Stimulated activated CD8-positive, alpha-beta memory T cell treated with anti-CD3 and anti-CD28 coated beads, Interleukin-7, amount 100 ng/mL, for 4 hours (primary cell): ENCODE results near the gene MEGF9.

Experiments
- DNase-seq, 2 donors: peaks; one replicate each; pipeline ENCODE4 v3.0.0-alpha.2; 2020; ENCODE audit warnings: low read depth in 2 of 2

MEGF9 gene

DNA sequence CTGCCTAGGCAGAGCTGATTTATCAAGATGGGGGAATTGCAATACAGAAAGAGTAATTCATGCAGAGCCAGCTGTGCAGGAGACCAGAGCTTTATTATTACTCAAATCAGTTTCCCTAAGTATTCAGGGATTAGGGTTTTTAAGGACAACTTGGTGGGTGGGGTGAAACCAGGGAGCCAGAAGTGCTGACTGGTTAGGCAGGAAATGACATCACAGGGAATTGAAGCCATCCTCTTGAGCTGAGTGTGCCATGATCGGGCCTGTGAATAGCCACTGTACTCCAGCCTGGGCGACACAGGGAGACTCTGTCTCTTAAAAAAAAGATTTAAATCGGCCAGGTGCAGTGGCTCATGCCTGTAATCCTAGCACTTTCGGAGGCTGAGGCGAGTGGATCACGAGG, 89.0 kb downstream of the MEGF9 start:
- DNase-seq = no peak

DNA sequence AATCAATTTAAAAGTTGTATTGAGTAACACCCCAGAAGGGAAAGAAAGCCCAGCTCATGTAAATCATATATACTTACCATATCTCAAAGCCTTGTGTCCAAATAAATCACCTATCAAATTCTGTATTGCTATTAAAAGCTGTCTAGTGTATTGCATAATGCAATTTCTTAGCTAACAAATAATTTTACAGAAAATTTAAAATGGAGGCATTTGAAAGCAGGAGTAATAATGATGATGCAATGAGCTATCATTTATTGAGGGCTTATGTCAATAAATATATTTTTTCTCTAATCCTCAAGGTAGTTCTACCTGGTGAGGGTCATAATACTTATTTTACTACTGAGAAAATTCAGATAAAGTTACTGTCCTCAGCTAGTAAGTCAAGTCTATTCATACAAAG, 91.5 kb downstream of the MEGF9 start:
- no peak for DNase-seq

DNA sequence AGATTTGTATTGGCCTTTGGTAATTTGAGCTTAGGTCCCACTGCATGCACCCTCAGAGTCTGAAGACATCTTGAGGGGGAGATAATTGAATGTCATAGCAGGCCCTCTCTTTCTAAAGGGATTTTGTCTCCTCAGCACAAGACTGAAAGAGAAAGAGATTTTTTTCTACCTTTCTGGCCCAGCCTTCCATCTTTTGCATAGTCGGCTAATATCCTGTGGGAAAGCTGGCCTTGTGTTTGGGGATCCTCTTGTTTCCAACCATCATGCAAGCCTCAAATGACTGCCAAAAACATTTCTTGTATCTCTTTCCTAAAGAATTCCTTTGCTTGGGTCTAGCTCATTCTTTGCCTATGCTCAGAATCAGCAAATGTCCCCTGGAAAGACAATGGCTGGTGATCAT, 92.3 kb downstream of the MEGF9 start:
- DNase-seq = no peak

DNA sequence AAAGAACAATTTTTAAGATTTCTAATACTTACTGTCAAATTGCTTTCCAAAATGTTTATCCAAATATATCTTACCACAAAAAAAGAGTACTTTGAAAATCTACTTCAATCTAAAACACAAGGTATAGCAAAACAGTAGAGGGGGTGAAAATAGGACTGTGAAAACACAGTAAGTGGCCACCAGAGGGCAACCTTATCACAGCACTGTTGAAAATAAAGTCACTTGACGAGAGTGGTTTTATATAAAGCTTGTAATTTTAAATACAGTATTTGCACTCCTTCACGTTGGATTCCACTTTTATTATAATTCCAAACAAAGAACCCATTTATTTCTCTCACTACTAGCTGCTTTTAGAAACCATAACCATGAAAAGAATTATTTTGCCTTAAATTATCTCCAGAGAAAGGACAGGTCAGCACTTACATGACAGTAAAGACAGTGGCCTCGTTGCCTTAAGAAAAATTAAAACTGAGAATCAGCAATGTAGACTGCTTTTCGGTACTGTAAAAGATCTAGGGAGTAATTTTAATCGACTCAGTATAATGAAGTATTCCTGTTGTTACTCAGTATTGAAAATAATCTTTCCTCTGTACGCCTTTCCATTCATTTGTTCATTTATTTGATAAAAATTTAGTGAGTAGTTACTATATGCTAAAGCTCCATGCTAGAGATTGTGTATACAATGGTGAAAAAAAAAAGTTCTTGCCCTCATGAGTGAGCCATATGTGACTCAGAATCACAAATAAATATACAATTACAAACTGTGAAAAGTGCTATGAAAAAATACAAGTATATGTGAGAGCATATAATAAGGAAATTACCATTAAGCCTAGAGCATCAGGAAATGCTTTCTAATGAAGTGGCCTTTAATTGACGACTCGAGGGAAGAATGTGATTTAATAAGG, 94.3 kb downstream of the MEGF9 start:
- peak; percentile 21 to 54 for DNase-seq

DNA sequence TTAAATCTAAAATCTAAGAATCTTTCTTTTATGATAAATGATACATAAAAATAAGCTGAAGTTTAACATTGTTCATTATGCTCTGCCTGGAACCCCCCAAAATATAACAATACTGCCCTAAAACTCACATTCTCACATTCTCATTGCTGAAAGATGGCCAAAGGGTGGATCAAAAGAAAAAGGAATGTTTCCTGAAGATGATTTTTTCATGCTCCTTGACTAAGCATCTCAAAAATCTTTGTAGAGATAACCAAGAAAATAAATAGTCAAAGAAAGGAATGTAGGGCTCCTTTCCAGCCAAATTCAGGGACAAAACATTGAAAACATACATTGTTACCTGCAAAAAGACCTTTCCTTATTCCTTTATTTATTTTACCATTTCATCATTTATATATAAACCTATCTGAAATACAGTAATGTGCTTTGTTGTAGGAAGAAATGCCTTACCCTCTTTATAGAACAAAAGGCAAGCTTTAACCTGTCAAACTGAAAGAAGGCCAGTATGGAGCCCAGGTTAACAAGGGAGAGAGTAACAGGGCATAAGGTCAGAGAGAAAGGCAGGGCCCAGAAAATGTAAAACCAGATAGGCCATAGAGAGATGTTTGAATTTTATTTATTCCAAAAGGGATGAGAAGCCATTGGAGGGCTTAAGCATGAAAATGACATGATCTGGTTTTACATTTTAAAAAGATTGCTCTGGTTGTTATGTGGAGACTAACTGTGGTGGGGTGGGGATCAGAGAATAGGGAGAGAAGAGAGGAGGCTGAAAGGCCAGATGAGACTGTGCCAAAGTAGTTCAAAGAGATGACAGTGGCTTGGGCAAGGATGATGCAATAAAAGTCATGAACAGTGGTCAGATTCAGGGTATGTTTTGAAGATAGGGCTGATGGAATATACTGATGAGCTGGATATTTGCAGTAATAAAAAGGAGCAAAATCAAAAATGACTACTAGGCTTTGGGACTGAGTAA, 97.0 kb downstream of the MEGF9 start:
- DNase-seq = no peak

DNA sequence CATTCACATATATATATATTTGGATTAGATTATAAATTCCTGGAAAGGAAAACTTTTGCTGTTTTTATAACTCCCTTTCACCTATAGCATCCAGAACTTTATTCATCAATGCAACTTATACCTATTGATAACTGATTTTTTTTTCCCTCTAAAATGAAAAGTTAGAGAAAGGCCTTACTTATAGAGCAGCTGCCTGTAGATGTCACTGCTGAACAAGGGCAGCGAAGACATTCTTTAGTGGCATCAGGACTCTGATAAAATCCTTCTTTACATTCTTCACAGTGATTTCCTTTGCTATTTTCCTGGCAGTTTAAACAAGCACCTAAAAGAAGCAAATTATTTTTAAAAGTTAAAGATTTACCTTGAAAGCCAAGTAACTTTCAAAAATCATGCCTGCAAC, 102.1 kb downstream of the MEGF9 start:
- DNase-seq = no peak

DNA sequence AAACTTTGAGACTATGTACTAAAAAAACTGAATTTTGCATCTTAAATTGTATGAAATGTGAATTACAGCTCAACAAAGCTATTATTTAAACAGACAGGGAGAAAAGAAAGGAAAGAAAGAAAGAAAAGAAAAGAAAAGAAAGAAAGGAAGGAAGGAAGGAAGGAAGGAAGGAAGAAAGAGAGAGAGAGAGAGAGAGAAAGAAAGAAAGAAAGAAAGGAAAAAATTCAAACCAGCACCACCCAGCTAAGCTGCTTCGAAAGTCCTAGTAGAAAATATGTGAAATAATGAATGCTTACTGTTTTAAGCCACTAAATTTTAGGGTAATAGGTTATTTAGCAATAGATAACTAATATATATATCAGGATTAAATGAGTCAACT, 102.6 kb downstream of the MEGF9 start:
- DNase-seq = no peak

DNA sequence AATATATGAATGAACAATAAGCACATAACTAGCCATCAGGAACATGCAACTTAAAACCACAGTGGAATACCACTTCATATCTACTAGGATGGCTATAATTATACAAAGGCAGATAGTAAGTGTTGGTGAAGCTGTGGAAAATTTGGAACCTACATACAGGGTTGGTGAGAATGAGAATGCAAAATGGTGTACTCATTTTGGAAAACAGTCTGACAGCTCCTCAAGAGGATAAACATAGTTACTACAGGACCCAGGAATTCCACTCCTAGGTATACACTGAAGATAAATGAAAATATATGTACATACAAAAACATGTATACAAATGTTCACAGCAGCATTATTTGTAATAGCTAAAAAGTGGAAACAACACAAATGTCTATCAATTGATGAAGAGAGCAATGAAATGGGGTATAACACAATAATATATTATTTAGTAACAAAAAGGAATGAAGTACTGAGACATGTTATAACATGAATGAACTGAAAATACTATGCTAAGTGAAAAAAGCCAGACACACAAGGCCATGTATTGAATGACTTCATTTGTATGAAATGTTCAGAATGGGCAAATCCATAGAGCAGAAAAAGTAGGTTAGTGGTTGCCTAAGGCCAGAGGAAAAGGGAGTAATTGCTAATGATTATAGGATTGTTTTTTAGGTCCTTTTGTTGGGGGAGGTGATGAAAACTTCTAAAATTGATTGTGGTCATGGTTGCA, 103.1 kb downstream of the MEGF9 start:
- DNase-seq = no peak

DNA sequence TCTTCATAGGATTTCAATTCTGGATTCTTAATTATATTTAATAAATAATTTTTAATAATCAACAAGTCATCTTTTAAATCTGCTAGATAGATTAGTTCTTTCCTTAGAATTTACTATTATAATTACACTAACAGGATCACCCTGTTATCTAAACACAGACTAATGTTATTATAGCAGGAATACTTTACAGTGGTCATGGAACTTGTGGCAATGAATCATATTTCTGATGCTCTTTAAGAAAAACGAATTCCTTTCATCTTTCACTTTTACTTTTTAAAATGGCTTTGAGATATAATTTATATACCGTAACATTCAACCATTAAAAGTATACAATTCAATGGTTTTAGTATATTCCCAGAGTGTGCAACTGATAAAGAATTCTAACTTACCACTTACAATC, 104.6 kb downstream of the MEGF9 start:
- DNase-seq = no peak

DNA sequence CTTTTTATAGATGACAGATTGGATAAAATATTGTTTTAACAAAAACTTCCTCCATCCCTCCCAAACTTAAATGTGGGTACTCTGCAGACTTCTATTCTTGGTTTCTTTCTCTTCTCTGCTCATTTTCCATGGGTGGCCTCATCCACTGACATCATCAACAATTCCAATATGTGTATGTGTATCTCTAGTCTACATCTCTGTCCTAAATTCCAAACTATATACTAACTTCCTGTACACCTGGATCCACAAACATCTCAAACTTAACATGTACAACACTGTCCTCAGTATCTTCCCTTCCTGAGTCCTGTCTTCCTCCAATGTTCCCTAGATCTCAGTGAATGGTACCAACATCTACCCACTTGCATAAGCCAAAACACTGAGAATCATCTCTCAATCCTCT, 105.8 kb downstream of the MEGF9 start:
- no peak for DNase-seq

DNA sequence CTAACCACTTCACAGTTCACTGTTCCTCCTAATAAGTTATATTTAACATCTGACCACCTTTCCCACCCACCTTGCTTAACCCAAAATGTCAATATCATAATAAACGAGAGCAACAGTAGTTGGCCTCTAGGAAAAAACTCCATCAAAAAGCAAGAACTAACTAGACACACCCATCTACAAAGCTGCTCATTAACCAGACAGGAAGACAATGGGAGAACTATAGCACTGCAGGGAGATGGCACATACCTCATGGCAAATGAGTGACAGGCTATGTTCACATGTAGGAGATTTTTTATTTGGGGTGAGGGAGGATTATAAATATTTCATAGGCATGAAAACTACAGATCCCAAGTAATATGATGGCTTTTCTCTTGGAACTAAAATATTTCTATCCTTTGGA, 110.7 kb downstream of the MEGF9 start:
- no peak for DNase-seq

DNA sequence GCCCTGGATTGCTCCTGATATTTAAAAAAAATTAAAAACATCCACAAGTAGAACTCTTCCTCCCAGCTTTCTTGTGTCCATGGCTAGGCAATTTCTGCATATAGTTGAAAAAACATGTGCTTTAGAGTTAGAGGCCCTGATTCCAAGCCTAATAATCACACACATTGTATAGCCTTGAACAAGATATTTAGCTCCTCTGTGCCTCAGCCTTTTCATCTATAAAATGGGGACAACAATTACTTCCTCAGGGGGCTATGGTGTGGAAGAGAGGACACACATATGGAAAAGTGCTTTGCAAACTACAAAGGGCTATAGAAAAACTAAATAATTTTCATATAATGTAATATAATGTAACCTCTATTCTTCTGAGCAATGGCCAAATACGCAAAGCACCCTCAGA, 111.3 kb downstream of the MEGF9 start:
- DNase-seq = no peak

DNA sequence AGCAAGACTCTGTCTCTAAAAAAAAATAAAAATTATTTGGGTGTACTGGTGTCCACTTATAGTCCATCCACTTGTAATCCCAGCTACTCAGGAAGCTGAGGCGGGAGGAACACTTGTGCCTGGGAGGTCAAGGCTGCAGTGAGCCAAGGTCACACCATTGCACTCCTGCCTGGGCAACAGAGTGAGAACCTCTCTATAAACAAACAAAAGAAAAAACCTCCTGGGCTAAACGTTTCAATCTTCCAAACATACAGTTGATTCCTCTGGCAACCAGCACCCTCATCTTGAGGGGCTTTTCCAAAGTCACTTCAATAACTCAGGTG, 120.4 kb downstream of the MEGF9 start:
- DNase-seq = no peak

DNA sequence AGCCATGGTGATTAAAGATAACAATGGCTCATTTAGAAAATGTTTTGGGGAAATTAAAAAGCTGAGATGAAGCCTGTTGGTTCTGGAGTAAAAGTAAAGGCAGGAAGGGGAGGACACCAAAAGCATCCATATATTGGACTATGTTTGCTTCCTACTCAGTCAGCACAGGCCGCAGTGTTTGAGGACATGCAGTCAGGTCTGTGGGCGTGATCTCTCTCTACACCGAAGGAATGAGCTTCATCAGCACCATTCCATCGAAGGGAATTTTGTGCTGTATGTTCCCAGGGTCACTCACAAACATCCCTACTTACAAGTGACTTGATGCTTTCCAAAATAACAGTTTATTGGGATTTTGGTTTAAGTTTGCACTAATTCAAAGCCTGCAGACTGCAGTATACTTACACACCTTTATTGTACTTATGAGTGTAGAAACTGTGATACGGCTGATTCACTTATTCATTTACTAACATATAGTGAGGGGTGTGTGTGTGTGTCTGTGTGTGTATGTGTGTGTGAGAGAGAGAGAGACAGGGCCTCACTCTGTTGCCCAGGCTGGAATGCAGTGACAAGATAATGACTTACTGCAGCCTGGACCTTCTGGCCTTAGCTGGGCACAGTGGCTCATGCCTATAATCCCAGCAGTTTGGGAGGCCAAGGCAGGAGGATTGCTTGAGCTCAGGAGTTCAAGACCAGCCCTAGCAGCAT, 120.9 kb downstream of the MEGF9 start:
- DNase-seq = no peak

DNA sequence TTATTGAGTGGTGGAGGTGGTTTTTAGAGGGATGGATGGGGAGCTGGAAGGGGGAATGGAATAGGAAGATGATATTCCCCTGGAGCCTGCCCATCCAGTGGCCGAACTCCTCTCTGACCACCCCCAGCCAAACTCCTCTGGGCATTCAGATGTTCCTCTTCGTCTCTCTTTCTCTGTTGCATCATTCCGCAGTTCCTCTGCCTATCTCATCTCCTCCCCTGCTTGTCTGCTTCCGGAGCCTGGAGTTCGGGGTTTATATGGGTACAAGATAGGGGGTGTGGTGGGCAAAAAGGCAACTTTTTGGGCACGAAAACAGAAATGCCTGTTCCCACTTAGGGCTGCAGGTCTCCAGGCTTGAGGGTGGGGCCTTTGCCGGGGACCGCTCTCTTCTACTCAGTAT, 122.1 kb downstream of the MEGF9 start:
- no peak for DNase-seq

DNA sequence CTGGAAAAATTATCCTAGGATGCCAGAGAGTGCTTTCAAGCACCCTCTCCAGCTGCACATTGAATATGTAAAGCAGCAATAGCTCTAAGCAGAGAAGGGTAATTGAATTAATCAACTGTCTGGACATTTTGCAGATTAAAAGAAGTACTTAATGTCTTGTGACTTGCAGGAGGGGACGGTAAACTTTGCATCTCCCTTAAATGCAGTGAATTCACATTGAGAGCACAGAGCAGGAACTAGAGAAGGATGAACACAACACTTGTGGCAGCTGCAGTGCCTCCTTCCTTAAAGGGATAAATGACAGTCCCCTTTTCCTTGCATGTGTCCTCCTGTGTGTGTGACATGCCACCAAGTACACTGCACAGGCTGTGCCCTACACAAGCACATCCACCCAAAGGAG, 126.9 kb downstream of the MEGF9 start:
- DNase-seq = no peak

DNA sequence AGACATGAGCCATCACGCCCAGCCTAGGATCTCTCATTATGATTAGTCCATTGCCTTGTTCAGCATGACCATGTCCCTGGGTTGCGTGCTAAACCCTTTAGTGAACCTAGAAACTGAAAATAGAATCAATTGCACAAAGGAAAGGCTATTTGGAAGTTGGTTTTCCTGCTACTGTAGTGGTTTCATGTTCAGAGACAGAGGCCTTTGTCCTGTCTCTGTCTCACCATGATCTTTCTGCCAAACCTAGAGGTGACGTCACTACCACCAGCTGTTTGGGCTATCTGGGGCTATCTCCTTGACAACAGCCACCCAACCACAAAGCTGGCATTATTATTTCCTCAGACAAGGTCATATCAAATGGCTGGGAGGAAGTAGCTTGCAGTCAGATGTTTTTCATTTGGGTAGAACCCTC, 130.3 kb downstream of the MEGF9 start:
- DNase-seq = no peak

DNA sequence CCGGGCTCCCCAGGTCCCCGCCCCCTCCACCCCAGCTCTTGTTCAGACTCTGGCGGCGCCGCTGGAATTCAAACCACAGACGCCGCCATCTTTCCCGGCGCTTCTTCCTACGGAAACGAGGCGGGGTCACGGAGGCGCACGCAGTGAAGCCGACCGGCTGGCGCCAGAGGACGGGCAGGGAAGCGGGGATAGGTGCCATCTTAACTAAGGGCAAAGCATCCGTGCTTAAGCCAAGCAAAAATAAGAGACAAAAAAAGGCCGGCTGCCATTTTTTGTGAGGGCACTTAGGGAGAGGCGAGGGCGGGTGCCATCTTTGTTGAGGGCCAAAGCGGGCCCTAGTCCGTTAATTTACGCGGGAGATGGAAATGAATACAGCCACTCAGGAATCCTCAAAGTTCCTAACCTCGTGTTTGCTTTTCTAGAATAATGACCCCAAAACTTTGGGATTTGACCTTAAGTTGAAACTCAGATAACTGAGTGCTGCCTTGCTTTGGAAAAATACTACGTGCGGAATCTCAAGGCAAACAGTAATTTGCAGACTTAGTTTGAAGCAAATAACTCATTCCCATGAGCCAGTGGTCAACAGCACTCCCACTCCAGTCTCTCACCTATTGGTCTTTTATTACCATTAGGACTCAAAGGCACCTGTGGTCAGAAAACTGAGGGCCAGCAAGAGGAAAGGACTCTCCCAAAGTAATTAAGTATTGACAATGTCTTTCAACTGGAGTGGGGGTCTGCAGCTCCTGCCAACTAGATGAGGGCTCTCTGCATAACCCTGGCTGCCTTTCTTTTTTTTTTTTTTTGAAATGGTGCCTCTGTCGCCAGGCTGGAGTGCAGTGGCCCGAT, 134.0 kb downstream of the MEGF9 start, which contains the start of gene CDK5RAP2:
Gene CDK5RAP2, minus strand, starts transcription at position 117 of the 846 bp plus-strand sequence. CDS start 189 bp downstream, outside the sequence.
- DNase-seq = peak; percentile 87 to 88

DNA sequence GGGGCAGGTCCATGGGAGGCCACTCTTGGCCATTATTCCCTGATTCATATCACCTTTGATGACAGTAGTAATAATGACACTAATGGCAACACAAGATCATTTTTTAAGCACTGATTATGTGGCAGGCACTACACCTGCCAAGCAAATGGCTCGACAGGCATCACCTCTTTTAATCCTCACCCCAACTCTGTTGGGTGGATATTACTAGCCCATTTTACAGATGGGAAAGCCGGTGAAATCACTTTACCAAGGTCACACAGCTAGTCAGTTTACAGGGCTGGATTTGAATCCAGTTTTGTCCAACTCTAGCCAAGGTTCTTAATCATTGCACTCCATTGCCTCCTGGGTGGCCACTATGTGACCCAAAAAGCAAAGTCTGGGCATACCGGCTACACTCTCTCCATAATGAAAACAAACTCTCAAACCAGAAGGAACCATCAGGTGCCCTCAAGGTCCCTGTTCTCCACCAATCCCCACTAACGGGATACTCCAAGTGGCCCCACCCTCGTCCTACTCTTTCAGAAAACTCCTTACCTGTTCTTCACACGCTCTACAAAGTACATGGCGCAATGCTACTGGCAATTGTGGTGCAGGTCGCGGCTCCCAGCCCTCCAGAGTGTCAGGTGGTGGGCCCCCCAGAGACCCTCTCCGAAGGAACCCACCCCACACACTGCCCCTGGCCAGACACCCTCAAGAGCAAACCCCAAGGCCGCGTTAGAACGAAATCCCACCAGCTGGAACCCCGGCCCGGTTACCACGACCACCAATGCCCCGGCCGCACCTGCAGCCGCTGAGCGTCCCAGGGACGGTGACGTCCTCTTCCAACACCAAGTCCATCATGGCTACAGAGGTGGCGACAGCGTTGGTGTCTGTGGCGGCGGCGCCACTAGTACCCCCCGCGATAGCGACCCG, 134.9 kb downstream of the MEGF9 start:
- no peak for DNase-seq
